HepG2 (cell line): Measurements from ENCODE around the gene NARF. TPM values are rescaled to one million over a fixed set of nuclear protein-coding genes. Genes with fewer than 3 reads are reported as not detected.

Experiments
- AGO2 ChIP-seq: fragments of 200-400 bp; formaldehyde crosslinking; optimal IDR thresholded peaks from 2 replicates; pipeline ENCODE3; 2017; ENCODE audit warnings: mild to moderate bottlenecking, low read depth, low read length, moderate library complexity
- CHCHD3 ChIP-seq: sonication (generic); formaldehyde crosslinking; IDR thresholded peaks from 2 replicates; pipeline ENCODE4 v1.8.0; 2022; ENCODE audit warnings: mild to moderate bottlenecking, missing genetic modification reagents, moderate library complexity
- DMAP1 ChIP-seq: IDR thresholded peaks from 2 replicates; pipeline ENCODE4 v1.6.1; 2016
- GZF1 ChIP-seq: sonication (generic); formaldehyde crosslinking; IDR thresholded peaks from 2 replicates; pipeline ENCODE4 v1.5.1; 2020; ENCODE audit warnings: mild to moderate bottlenecking, missing genetic modification reagents
- KMT2A ChIP-seq: sonication (generic); formaldehyde crosslinking; IDR thresholded peaks from 2 replicates; pipeline ENCODE4 v1.4.0; 2020; ENCODE audit warnings: missing genetic modification reagents
- KMT2B ChIP-seq: IDR thresholded peaks from 2 replicates; pipeline ENCODE4 v1.6.1; 2016; ENCODE audit warnings: missing genetic modification reagents, missing compliant biosample characterization
- SNAPC4 ChIP-seq: sonication (generic); formaldehyde crosslinking; IDR thresholded peaks from 2 replicates; pipeline ENCODE4 v1.4.0; 2020; ENCODE audit warnings: mild to moderate bottlenecking, missing genetic modification reagents
- ZNF225 ChIP-seq: sonication (generic); formaldehyde crosslinking; IDR thresholded peaks from 2 replicates; pipeline ENCODE4 v1.4.0; 2020; ENCODE audit warnings: mild to moderate bottlenecking, missing genetic modification reagents
- ZNF232 ChIP-seq: sonication (generic); formaldehyde crosslinking; IDR thresholded peaks from 2 replicates; pipeline ENCODE4 v1.4.0; 2020; ENCODE audit warnings: missing genetic modification reagents, borderline replicate concordance
- ZNF552 ChIP-seq: sonication (generic); formaldehyde crosslinking; IDR thresholded peaks from 2 replicates; pipeline ENCODE4 v1.9.0; 2022; ENCODE audit warnings: missing genetic modification reagents, mild to moderate bottlenecking, borderline replicate concordance
- ZNF562 ChIP-seq: sonication (generic); formaldehyde crosslinking; IDR thresholded peaks from 2 replicates; pipeline ENCODE4 v1.8.0; 2022; ENCODE audit warnings: missing genetic modification reagents, borderline replicate concordance
- ZNF687 ChIP-seq: sonication (generic); formaldehyde crosslinking; IDR thresholded peaks from 2 replicates; pipeline ENCODE4 v1.5.1; 2020; ENCODE audit warnings: mild to moderate bottlenecking, missing genetic modification reagents, moderate library complexity
- ZNF7 ChIP-seq: IDR thresholded peaks from 2 replicates; pipeline ENCODE4 v1.6.1; 2016; ENCODE audit warnings: missing biosample characterization, missing genetic modification reagents
- ZUFSP ChIP-seq: sonication (generic); formaldehyde crosslinking; IDR thresholded peaks from 2 replicates; pipeline ENCODE4 v1.9.0; 2021; ENCODE audit warnings: missing genetic modification reagents, mild to moderate bottlenecking, borderline replicate concordance
- ZZZ3 ChIP-seq: sonication (generic); formaldehyde crosslinking; IDR thresholded peaks from 2 replicates; pipeline ENCODE4 v1.4.0; 2020; ENCODE audit warnings: missing genetic modification reagents, mild to moderate bottlenecking, borderline replicate concordance
- polyA plus RNA-seq, 8 experiments: library from polyadenylated mRNA; depleted of rRNA in 3 of 8; stranded (reverse) in 7 of 8; unstranded in 1 of 8; fragments of >200 nt; fragmentation: Illumina TruSeq in 4 of 8; extraction: Trizol in 4 of 8; gene quantifications; 2 replicates each; pipeline versions ENCODE4 v1.2.1 to v1.2.3, GENCODE V29; 2011 to 2016; ENCODE audit warnings: low read depth in 4 of 8, missing spikeins in 1 of 8, mixed read lengths in 1 of 8; ENCODE audit not compliant: insufficient read depth in 1 of 8
- total RNA-seq, 5 experiments: library from RNA; depleted of rRNA; stranded (reverse); fragments of >200 nt; fragmentation: Illumina TruSeq; extraction: Trizol; gene quantifications; 2 replicates each; pipeline ENCODE4 v1.2.3, GENCODE V29; 2016; ENCODE audit warnings: low read depth in 1 of 5
- TF ChIP-seq, protein P1 (sequence below): sonication (generic); formaldehyde crosslinking; IDR thresholded peaks from 2 replicates; pipeline ENCODE4 v1.4.0; 2020; ENCODE audit warnings: missing genetic modification reagents
- TF ChIP-seq, protein P2 (sequence below): sonication (generic); formaldehyde crosslinking; conservative IDR thresholded peaks from 2 replicates; pipeline ENCODE4 v1.5.0; 2020; ENCODE audit warnings: missing genetic modification reagents

The NARF gene
- total and polyA plus RNA-seq, 2 of the 13 experiments (the other 11 are each of a cell fraction or from before 2014, with no cell fraction given): 61.1 to 144 TPM

- TF ChIP-seq AGO2 (peak; percentile 75), ZNF7 (no peak), GZF1 (CRISPR knock-in tag) (no peak), ZZZ3 (no peak), KMT2A (CRISPR knock-in tag) (no peak), ZNF225 (CRISPR knock-in tag) (no peak), ZNF232 (no peak), DMAP1 (CRISPR knock-in tag) (no peak), ZUFSP (no peak), SNAPC4 (0 out of 2 replicates have a peak, but pooled peaks have one; percentile 22), ZNF552 (CRISPR knock-in tag) (no peak), ZNF562 (CRISPR knock-in tag) (no peak), CHCHD3 (CRISPR knock-in tag) (no peak), ZNF687 (CRISPR knock-in tag) (peak; percentile 36; the same call in 1 of the 2 replicates), KMT2B (CRISPR knock-in tag) (no peak)
- TF ChIP-seq, protein P1, sequence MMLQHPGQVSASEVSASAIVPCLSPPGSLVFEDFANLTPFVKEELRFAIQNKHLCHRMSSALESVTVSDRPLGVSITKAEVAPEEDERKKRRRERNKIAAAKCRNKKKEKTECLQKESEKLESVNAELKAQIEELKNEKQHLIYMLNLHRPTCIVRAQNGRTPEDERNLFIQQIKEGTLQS (CRISPR knock-in tag): no peak
- TF ChIP-seq, protein P2, sequence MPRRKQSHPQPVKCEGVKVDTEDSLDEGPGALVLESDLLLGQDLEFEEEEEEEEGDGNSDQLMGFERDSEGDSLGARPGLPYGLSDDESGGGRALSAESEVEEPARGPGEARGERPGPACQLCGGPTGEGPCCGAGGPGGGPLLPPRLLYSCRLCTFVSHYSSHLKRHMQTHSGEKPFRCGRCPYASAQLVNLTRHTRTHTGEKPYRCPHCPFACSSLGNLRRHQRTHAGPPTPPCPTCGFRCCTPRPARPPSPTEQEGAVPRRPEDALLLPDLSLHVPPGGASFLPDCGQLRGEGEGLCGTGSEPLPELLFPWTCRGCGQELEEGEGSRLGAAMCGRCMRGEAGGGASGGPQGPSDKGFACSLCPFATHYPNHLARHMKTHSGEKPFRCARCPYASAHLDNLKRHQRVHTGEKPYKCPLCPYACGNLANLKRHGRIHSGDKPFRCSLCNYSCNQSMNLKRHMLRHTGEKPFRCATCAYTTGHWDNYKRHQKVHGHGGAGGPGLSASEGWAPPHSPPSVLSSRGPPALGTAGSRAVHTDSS (CRISPR knock-in tag): no peak
These were observed 9.2 kb upstream of the NARF start (continued) for GRCh38 chr17:82449131-82449882.
